ENCODE results near the gene GZMA. TPM values are rescaled to one million over a fixed set of nuclear protein-coding genes. Genes with fewer than 3 reads are reported as not detected.

Gene GZMA
- total RNA-seq, 6 donors from 2014 or later, result 0.67 to 6.5 (median 5.0) TPM

- Histone ChIP-seq H3K4me3 (no peak overlapping the region), H3K27ac (no peak overlapping the region), H3K9me3 (no peaks in the 10 kb centered on the region), H3K27me3 (no peaks in the 10 kb centered on the region), H3K36me3 (no peaks in the 10 kb centered on the region), H3K4me1 (no peaks in the 10 kb centered on the region)
- ATAC-seq (ENCODE audit: low FRiP score in 2 of 2), result no peak
- WGBS, 2 donors, result 86 to 97% methylated on average over 3 of the region's 3 CpGs
- DNase-seq, result no peak
- TF ChIP-seq POLR2A (IDR thresholded peaks at IDR 0.05), result no peak
- no peak for TF ChIP-seq CTCF (IDR thresholded peaks at IDR 0.05)
- TF ChIP-seq EP300 (IDR thresholded peaks at IDR 0.05), result no peak
- no peak for TF ChIP-seq POLR2AphosphoS5 (IDR thresholded peaks at IDR 0.05)
Observed at GRCh38 chr5:55108661-55109060, 6.2 kb downstream of the GZMA start.

GRCh38 chr5:55110217-55110616 lies 7.8 kb downstream of the GZMA start:
- Histone ChIP-seq H3K4me3 (no peak overlapping the region), H3K36me3 (no peaks in the 10 kb centered on the region), H3K9me3 (no peaks in the 10 kb centered on the region), H3K4me1 (no peaks in the 10 kb centered on the region), H3K27ac (no peak overlapping the region), H3K27me3 (no peaks in the 10 kb centered on the region)
- TF ChIP-seq POLR2A (IDR thresholded peaks at IDR 0.05), result no peak
- no peak for TF ChIP-seq EP300 (IDR thresholded peaks at IDR 0.05)
- no peak for TF ChIP-seq POLR2AphosphoS5 (IDR thresholded peaks at IDR 0.05)
- TF ChIP-seq CTCF (IDR thresholded peaks at IDR 0.05), result no peak
- 85 to 89% methylated on average over 2 of the region's 2 CpGs for WGBS, 2 donors
- ATAC-seq (ENCODE audit: low FRiP score in 2 of 2) (no peak), DNase-seq (no peak)

GRCh38 chr5:55113327-55113726 lies 10.9 kb downstream of the GZMA start:
- no peak overlapping the region for H3K27ac ChIP-seq
- H3K27me3 ChIP-seq, result no peaks in the 10 kb centered on the region
- TF ChIP-seq EP300 (IDR thresholded peaks at IDR 0.05) (no peak), CTCF (IDR thresholded peaks at IDR 0.05) (no peak), POLR2AphosphoS5 (IDR thresholded peaks at IDR 0.05) (no peak), POLR2A (IDR thresholded peaks at IDR 0.05) (no peak)
- no peaks in the 10 kb centered on the region for H3K9me3 ChIP-seq
- no peaks in the 10 kb centered on the region for H3K36me3 ChIP-seq
- ATAC-seq (ENCODE audit: low FRiP score in 2 of 2), result no peak
- H3K4me1 ChIP-seq, result no peaks in the 10 kb centered on the region
- no peak for DNase-seq
- no peak overlapping the region for H3K4me3 ChIP-seq

GRCh38 chr5:55114061-55114460 lies 11.6 kb downstream of the GZMA start:
- WGBS, 2 donors, result 74 to 84% methylated on average over 3 of the region's 3 CpGs
- DNase-seq (no peak), ATAC-seq (ENCODE audit: low FRiP score in 2 of 2) (no peak)
- no peaks in the 10 kb centered on the region for H3K9me3 ChIP-seq
- H3K27me3 ChIP-seq, result no peaks in the 10 kb centered on the region
- TF ChIP-seq CTCF (IDR thresholded peaks at IDR 0.05) (no peak), EP300 (IDR thresholded peaks at IDR 0.05) (no peak), POLR2A (IDR thresholded peaks at IDR 0.05) (no peak)
- no peak overlapping the region for H3K27ac ChIP-seq
- H3K4me1 ChIP-seq, result no peaks in the 10 kb centered on the region
- H3K4me3 ChIP-seq, result no peak overlapping the region
- H3K36me3 ChIP-seq, result no peaks in the 10 kb centered on the region

- no peaks in the 10 kb centered on the region for H3K27me3 ChIP-seq
- no peak for DNase-seq
Observed at GRCh38 chr5:55123365-55123764, 20.9 kb downstream of the GZMA start.

More at GRCh38 chr5:55123365-55123764, 20.9 kb downstream of the GZMA start:
- TF ChIP-seq EP300 (IDR thresholded peaks at IDR 0.05) (no peak), CTCF (IDR thresholded peaks at IDR 0.05) (no peak), POLR2A (IDR thresholded peaks at IDR 0.05) (no peak), POLR2AphosphoS5 (IDR thresholded peaks at IDR 0.05) (no peak)
- H3K4me3 ChIP-seq, result no peak overlapping the region
- ATAC-seq (ENCODE audit: low FRiP score in 2 of 2), result no peak
- WGBS, 2 donors, result 78 to 82% methylated on average over 3 of the region's 3 CpGs
- H3K27ac ChIP-seq, result no peak overlapping the region
- no peaks in the 10 kb centered on the region for H3K4me1 ChIP-seq
- no peaks in the 10 kb centered on the region for H3K9me3 ChIP-seq
- no peaks in the 10 kb centered on the region for H3K36me3 ChIP-seq
